HEK293 (cell line): ENCODE data around the gene EMB.
"Not testable (repeated sequence)": the region's sequence is repeated elsewhere in the genome, so short reads cannot be mapped to it uniquely, and the experiment has no call there.

Experiments used
- CTCF ChIA-PET: fragments of 350-600 bp; formaldehyde crosslinking; extraction: SDS; loops from one replicate; lab custom pipeline; 2021; ENCODE audit warnings: antibody characterized with exemption; lab: Yijun Ruan, JAX
- POLR2A ChIA-PET: fragments of 300-600 bp; formaldehyde crosslinking; extraction: SDS; loops from one replicate; lab custom pipeline; 2020; ENCODE audit warnings: antibody characterized with exemption, inconsistent platforms; lab: Yijun Ruan, JAX
- H3K27ac ChIP-seq: fragments of 200-500 bp; sonication (Bioruptor generic); 2 replicates; pipeline ENCODE4 v1.5.1; 2014; ENCODE audit warnings: low read depth, low read length, control low read depth, inconsistent platforms; ENCODE audit errors: extremely low read depth
- H3K36me3 ChIP-seq, 2 experiments: fragments of 200-500 bp in 1 of 2; sonication (Bioruptor generic) in 1 of 2; 1 replicate in 1 of 2; 2 replicates in 1 of 2; pipeline ENCODE4 v1.5.1; 2014 to 2017; ENCODE audit warnings: inconsistent platforms in 2 of 2, low read length in 2 of 2; ENCODE audit not compliant: control insufficient read depth in 2 of 2, insufficient read depth in 1 of 2
- H3K4me1 ChIP-seq: fragments of 200-500 bp; sonication (Bioruptor generic); 2 replicates; pipeline ENCODE4 v1.5.1; 2014; ENCODE audit warnings: mild to moderate bottlenecking, low read length, inconsistent platforms; ENCODE audit not compliant: control insufficient read depth, insufficient read depth
- H3K4me3 ChIP-seq: 2 replicates; pipeline ENCODE4 v1.5.1; 2011; ENCODE audit warnings: low read depth, mild to moderate bottlenecking, control low read depth, low read length, moderate library complexity
- H3K9me3 ChIP-seq: fragments of 200-500 bp; sonication (Bioruptor generic); 2 replicates; pipeline ENCODE4 v1.5.1; 2014; ENCODE audit warnings: low read depth, low read length, inconsistent platforms; ENCODE audit not compliant: control insufficient read depth, insufficient read depth
- EGR2 ChIP-seq: fragments of 450-650 bp; formaldehyde crosslinking; IDR thresholded peaks from 2 replicates; pipeline ENCODE4 v1.5.1; 2016; ENCODE audit warnings: low read depth, missing biosample characterization, missing genetic modification characterization
- GLI2 ChIP-seq: fragments of 450-650 bp; formaldehyde crosslinking; IDR thresholded peaks from 2 replicates; pipeline ENCODE4; 2017; ENCODE audit warnings: missing biosample characterization, missing genetic modification characterization, low read depth, borderline replicate concordance
- GLIS1 ChIP-seq: fragments of 450-650 bp; formaldehyde crosslinking; IDR thresholded peaks from 2 replicates; pipeline ENCODE4 v1.5.1; 2016; ENCODE audit warnings: missing biosample characterization, missing genetic modification characterization
- HOXA7 ChIP-seq: sonication (generic); formaldehyde crosslinking; IDR thresholded peaks from 2 replicates; pipeline ENCODE4 v1.8.1; 2022; ENCODE audit warnings: missing genetic modification reagents, borderline replicate concordance
- KLF16 ChIP-seq: fragments of 450-650 bp; formaldehyde crosslinking; IDR thresholded peaks from 2 replicates; pipeline ENCODE4 v1.5.1; 2017; ENCODE audit warnings: missing biosample characterization, missing genetic modification characterization
- WT1 ChIP-seq: fragments of 450-650 bp; formaldehyde crosslinking; IDR thresholded peaks from 2 replicates; pipeline ENCODE4 v1.5.1; 2016; ENCODE audit warnings: missing biosample characterization, missing genetic modification characterization
- ZBTB10 ChIP-seq: fragments of 450-650 bp; formaldehyde crosslinking; IDR thresholded peaks from 2 replicates; pipeline ENCODE4 v1.5.1; 2016; ENCODE audit warnings: missing biosample characterization, missing genetic modification characterization
- ZBTB11 ChIP-seq: fragments of 450-650 bp; formaldehyde crosslinking; conservative IDR thresholded peaks from 2 replicates; pipeline ENCODE4 v1.5.1; 2016; ENCODE audit warnings: low read depth, missing biosample characterization, missing genetic modification characterization
- ZBTB7A ChIP-seq: fragments of 450-650 bp; formaldehyde crosslinking; IDR thresholded peaks from 2 replicates; pipeline ENCODE4 v1.5.1; 2016; ENCODE audit warnings: low read depth, missing biosample characterization, missing genetic modification characterization
- ZNF157 ChIP-seq: fragments of 450-650 bp; formaldehyde crosslinking; IDR thresholded peaks from 2 replicates; pipeline ENCODE4 v1.5.1; 2016; ENCODE audit warnings: missing biosample characterization, missing genetic modification characterization
- ZNF16 ChIP-seq: fragments of 450-650 bp; formaldehyde crosslinking; IDR thresholded peaks from 2 replicates; pipeline ENCODE4 v1.5.1; 2016; ENCODE audit warnings: low read depth, missing biosample characterization, missing genetic modification characterization
- ZNF169 ChIP-seq: fragments of 450-650 bp; formaldehyde crosslinking; IDR thresholded peaks from 2 replicates; pipeline ENCODE4 v1.5.1; 2016; ENCODE audit warnings: missing biosample characterization, missing genetic modification characterization
- ZNF223 ChIP-seq: fragments of 450-650 bp; formaldehyde crosslinking; IDR thresholded peaks from 2 replicates; pipeline ENCODE4 v1.5.1; 2016; ENCODE audit warnings: missing biosample characterization, missing genetic modification characterization
- ZNF239 ChIP-seq: fragments of 450-650 bp; formaldehyde crosslinking; IDR thresholded peaks from 2 replicates; pipeline ENCODE4 v1.5.1; 2016; ENCODE audit warnings: missing biosample characterization, missing genetic modification characterization
- ZNF335 ChIP-seq: fragments of 450-650 bp; formaldehyde crosslinking; conservative IDR thresholded peaks from 2 replicates; pipeline ENCODE4 v1.5.1; 2016; ENCODE audit warnings: missing biosample characterization, missing genetic modification characterization
- ZNF596 ChIP-seq: fragments of 450-650 bp; IDR thresholded peaks from 2 replicates; pipeline ENCODE4 v1.5.0; 2018; ENCODE audit warnings: missing biosample characterization, mild to moderate bottlenecking, missing genetic modification characterization, moderate library complexity
- ZNF623 ChIP-seq: fragments of 450-650 bp; formaldehyde crosslinking; IDR thresholded peaks from 2 replicates; pipeline ENCODE4 v1.5.1; 2016; ENCODE audit warnings: missing biosample characterization, missing genetic modification characterization
- ZNF654 ChIP-seq: fragments of 450-650 bp; formaldehyde crosslinking; IDR thresholded peaks from 2 replicates; pipeline ENCODE4 v1.5.1; 2016; ENCODE audit warnings: low read depth, missing biosample characterization, missing genetic modification characterization
- ZNF660 ChIP-seq: fragments of 450-650 bp; IDR thresholded peaks from 2 replicates; pipeline ENCODE4 v1.5.1; 2018; ENCODE audit warnings: missing biosample characterization, mild to moderate bottlenecking, missing genetic modification characterization
- ZNF704 ChIP-seq: fragments of 450-650 bp; formaldehyde crosslinking; IDR thresholded peaks from 2 replicates; pipeline ENCODE4 v1.5.1; 2016; ENCODE audit warnings: missing biosample characterization, missing genetic modification characterization
- ZSCAN18 ChIP-seq: fragments of 450-650 bp; formaldehyde crosslinking; IDR thresholded peaks from 2 replicates; pipeline ENCODE4 v1.5.1; 2016; ENCODE audit warnings: missing biosample characterization, missing genetic modification characterization

Gene EMB

GRCh38 chr5:50415912-50416311 is 25.2 kb downstream of the EMB start:
- Histone ChIP-seq H3K9me3 (no peaks in the 10 kb centered on the region), H3K4me1 (no peaks in the 10 kb centered on the region), H3K27ac (no peak overlapping the region), H3K4me3 (no peak overlapping the region)
- POLR2A ChIA-PET = no interaction called here
- TF ChIP-seq EGR2 (tag by site-specific recombination) (no peak), ZNF660 (tag by site-specific recombination) (no peak), ZNF596 (tag by site-specific recombination) (no peak), ZNF704 (tag by site-specific recombination) (no peak), ZNF623 (tag by site-specific recombination) (no peak), ZBTB7A (no peak), GLIS1 (tag by site-specific recombination) (no peak), ZBTB11 (no peak)
- TF ChIP-seq, all 188 proteins: peak for 0
- CTCF ChIA-PET = no interaction called here
- H3K36me3 ChIP-seq = no peaks in the 10 kb centered on the region

- H3K4me3 ChIP-seq, H3K4me1 ChIP-seq, H3K9me3 ChIP-seq, POLR2A ChIA-PET, CTCF ChIA-PET, H3K36me3 ChIP-seq, H3K27ac ChIP-seq: not testable (repeated sequence)
Measured at GRCh38 chr5:50410932-50411331, 30.2 kb downstream of the EMB start.

GRCh38 chr5:50406877-50407276 is 34.2 kb downstream of the EMB start:
- POLR2A ChIA-PET = no interaction called here
- no peak overlapping the region for H3K4me3 ChIP-seq
- no peak overlapping the region for H3K27ac ChIP-seq
- no peaks in the 10 kb centered on the region for H3K9me3 ChIP-seq
- no peak for TF ChIP-seq ZNF654
- no peak for TF ChIP-seq GLI2
- no peak for TF ChIP-seq WT1 (tag by site-specific recombination)
- TF ChIP-seq HOXA7 = no peak
- TF ChIP-seq ZNF660 (tag by site-specific recombination) = no peak
- TF ChIP-seq ZNF239 (tag by site-specific recombination) = no peak
- no peak for TF ChIP-seq ZNF169 (tag by site-specific recombination)
- no peak for TF ChIP-seq ZNF223 (tag by site-specific recombination)
- no peak for TF ChIP-seq ZNF16 (tag by site-specific recombination)
- no peak for TF ChIP-seq ZBTB10
- no peak; the same call in 1 of the 2 replicates for TF ChIP-seq ZNF335
- TF ChIP-seq ZNF157 = no peak
- TF ChIP-seq ZSCAN18 (tag by site-specific recombination) = no peak
- TF ChIP-seq EGR2 (tag by site-specific recombination) = no peak
- no peak for TF ChIP-seq KLF16 (tag by site-specific recombination)
- CTCF ChIA-PET = no interaction called here
- no peaks in the 10 kb centered on the region for H3K4me1 ChIP-seq
- no peaks in the 10 kb centered on the region for H3K36me3 ChIP-seq
